ENCODE measurements around the gene ANKS1A. TPM values are rescaled to one million over a fixed set of nuclear protein-coding genes. Genes with fewer than 3 reads are reported as not detected.

The ANKS1A gene
- polyA plus RNA-seq, 2 of the 4 experiments (the other 2 are of a cell fraction): 3.6 to 5.9 TPM

GRCh38 chr6:34917626-34918285, 28.7 kb downstream of the ANKS1A start:
- no peak overlapping the region for H3K27ac ChIP-seq
- H3K4me1 ChIP-seq: peaks cover 6% of the 10 kb centered on the region; the same call in 1 of the 3 replicates
- no peaks in the 10 kb centered on the region for H3K9me3 ChIP-seq
- no peak for FAIRE-seq
- no peak for TF ChIP-seq KDM1A (IDR thresholded peaks at IDR 0.05; ENCODE audit: low read depth)
- TF ChIP-seq HEYL (CRISPR knock-in tag; IDR thresholded peaks at IDR 0.05): no peak
- no peak for TF ChIP-seq ZNF302 (CRISPR knock-in tag; IDR thresholded peaks at IDR 0.05)
- no peak for TF ChIP-seq CHD4 (IDR thresholded peaks at IDR 0.05; ENCODE audit: borderline replicate concordance)
- no peak for TF ChIP-seq RCOR1 (IDR thresholded peaks at IDR 0.05; ENCODE audit: low read depth, low read length)
- no peak overlapping the region for H3K4me3 ChIP-seq
- H3K4me2 ChIP-seq: no peak overlapping the region
- ChIA-PET CTCF (interaction anchor here (1.6 kb wide), 1 partner anchor 288 kb away, joined by 4 read pairs; no protein-coding TSS in a partner anchor), POLR2A (no interaction called here)
- DNase-seq (ENCODE audit: low read depth in 1 of 2, low spot score in 1 of 2): no peak
- 85% methylated on average over 6 of the region's 6 CpGs for WGBS (ENCODE audit: missing lambda C conversion rate)
- no peak for ATAC-seq

DNA sequence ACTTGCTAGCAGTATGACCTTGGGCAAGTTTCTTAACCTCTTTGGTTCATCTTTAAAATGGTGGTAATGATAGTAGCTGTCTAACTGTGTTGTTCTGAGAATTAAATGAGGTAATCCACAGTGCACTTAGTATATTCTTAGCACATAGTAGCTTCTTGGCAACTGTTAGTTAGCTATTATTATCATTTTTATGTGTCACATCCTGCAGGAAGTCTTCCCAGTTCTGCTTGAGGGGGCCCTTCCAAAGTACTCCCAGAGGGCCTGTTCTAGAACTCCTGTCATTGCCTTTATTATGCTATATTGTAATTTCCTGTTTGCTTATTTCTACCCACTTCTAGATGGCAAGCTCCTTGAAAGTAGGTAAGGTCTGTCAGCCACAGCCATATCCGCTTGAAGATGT, 30.6 kb downstream of the ANKS1A start:
- FAIRE-seq (no peak), DNase-seq (ENCODE audit: low read depth in 1 of 2, low spot score in 1 of 2) (no peak), ATAC-seq (no peak)
- H3K4me3 ChIP-seq: no peak overlapping the region
- no peak overlapping the region for H3K27ac ChIP-seq
- WGBS (ENCODE audit: missing lambda C conversion rate): 95% methylated on average over 1 of the region's 1 CpG
- peaks cover 6% of the 10 kb centered on the region; the same call in 1 of the 3 replicates for H3K4me1 ChIP-seq
- ChIA-PET POLR2A (no interaction called here), CTCF (interaction anchor here (0.7 to 1.2 kb wide), 2 partner anchors 12 to 825 kb away, joined by 3 to 5 read pairs; no protein-coding TSS in a partner anchor)
- TF ChIP-seq BCL3 (IDR thresholded peaks at IDR 0.05): no peak
- TF ChIP-seq MYC (IDR thresholded peaks at IDR 0.05; ENCODE audit: borderline replicate concordance, low read length): no peak
- TF ChIP-seq MAFK (IDR thresholded peaks at IDR 0.05; ENCODE audit: partially characterized antibody): no peak
- TF ChIP-seq, protein P1, sequence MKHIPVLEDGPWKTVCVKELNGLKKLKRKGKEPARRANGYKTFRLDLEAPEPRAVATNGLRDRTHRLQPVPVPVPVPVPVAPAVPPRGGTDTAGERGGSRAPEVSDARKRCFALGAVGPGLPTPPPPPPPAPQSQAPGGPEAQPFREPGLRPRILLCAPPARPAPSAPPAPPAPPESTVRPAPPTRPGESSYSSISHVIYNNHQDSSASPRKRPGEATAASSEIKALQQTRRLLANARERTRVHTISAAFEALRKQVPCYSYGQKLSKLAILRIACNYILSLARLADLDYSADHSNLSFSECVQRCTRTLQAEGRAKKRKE (CRISPR knock-in tag; IDR thresholded peaks at IDR 0.05; ENCODE audit: low read depth): no peak
- TF ChIP-seq MAZ (IDR thresholded peaks at IDR 0.05; ENCODE audit: borderline replicate concordance, low read depth, low read length): no peak
- TF ChIP-seq EHMT2 (IDR thresholded peaks at IDR 0.05; ENCODE audit: low read depth): no peak
- no peak for TF ChIP-seq RFX5 (IDR thresholded peaks at IDR 0.05)
- no peak for TF ChIP-seq CBX8 (IDR thresholded peaks at IDR 0.05)
- TF ChIP-seq ZFP36 (IDR thresholded peaks at IDR 0.05; ENCODE audit: borderline replicate concordance, partially characterized antibody): no peak
- no peak for TF ChIP-seq ZC3H11A (IDR thresholded peaks at IDR 0.05)
- no peak for TF ChIP-seq RCOR1 (IDR thresholded peaks at IDR 0.05; ENCODE audit: low read depth, low read length)
- no peak for TF ChIP-seq PHF8 (IDR thresholded peaks at IDR 0.05; ENCODE audit: borderline replicate concordance, low read depth)
- no peak for TF ChIP-seq RAD21 (conservative IDR thresholded peaks at IDR 0.05 in 1 of 2, IDR thresholded peaks at IDR 0.05 in 1 of 2)
- H3K9me3 ChIP-seq: no peaks in the 10 kb centered on the region
- H3K4me2 ChIP-seq: no peak overlapping the region

DNA sequence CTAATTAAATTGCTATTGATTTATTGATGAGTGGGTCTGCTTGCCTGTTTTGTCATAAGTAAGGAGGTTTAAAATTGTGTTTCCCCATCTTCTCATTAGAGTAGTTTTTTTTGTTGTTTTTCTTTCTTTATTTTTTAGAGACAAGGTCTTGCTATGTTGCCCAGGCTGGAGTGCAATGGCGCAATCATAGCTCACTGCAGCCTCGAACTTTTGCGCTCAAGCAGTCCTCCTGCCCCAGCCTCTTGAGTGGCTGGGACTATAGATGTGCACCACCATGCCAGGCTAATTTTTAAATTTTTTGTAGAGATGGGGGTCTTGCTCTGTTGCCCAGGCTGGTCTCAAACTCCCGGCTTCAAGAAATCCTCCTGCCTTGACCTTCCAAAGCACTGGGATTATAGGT, 31.0 kb downstream of the ANKS1A start:
- Histone ChIP-seq H3K4me3 (no peak overlapping the region), H3K9me3 (no peaks in the 10 kb centered on the region), H3K4me1 (peaks cover 6% of the 10 kb centered on the region; the same call in 1 of the 3 replicates), H3K27ac (no peak overlapping the region), H3K4me2 (no peak overlapping the region)
- POLR2A ChIA-PET: no interaction called here
- FAIRE-seq: no peak
- ATAC-seq: no peak
- CTCF ChIA-PET: interaction anchor here (0.7 kb wide), 1 partner anchor 824 kb away, joined by 3 read pairs; no protein-coding TSS in a partner anchor
- no peak for DNase-seq (ENCODE audit: low read depth in 1 of 2, low spot score in 1 of 2)
- TF ChIP-seq EP300 (IDR thresholded peaks at IDR 0.05) (no peak), RNF2 (IDR thresholded peaks at IDR 0.05; ENCODE audit: borderline replicate concordance, low read depth) (no peak)
- TF ChIP-seq, protein P2, sequence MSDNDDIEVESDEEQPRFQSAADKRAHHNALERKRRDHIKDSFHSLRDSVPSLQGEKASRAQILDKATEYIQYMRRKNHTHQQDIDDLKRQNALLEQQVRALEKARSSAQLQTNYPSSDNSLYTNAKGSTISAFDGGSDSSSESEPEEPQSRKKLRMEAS (IDR thresholded peaks at IDR 0.05): no peak
- 90% methylated on average over 4 of the region's 4 CpGs for WGBS (ENCODE audit: missing lambda C conversion rate)

All from A549 (cell line).